ENCODE data around the gene LTBP1.
"Not testable (repeated sequence)": the region's sequence is repeated elsewhere in the genome, so short reads cannot be mapped to it uniquely, and the experiment has no call there.

The LTBP1 gene

GRCh38 chr2:33365264-33365970 is 418.7 kb downstream of the LTBP1 start:
- DNase-seq: no peak

- DNase-seq: no peak
These were observed 419.7 kb downstream of the LTBP1 start for GRCh38 chr2:33366473-33366872.

- not testable (repeated sequence) for DNase-seq
These were observed 421.8 kb downstream of the LTBP1 start for GRCh38 chr2:33368524-33368923.

- DNase-seq: no peak
These were observed 422.4 kb downstream of the LTBP1 start for GRCh38 chr2:33369191-33369590.

- DNase-seq: no peak
These were observed 424.0 kb downstream of the LTBP1 start for GRCh38 chr2:33370636-33371265.

GRCh38 chr2:33371304-33372090 is 424.7 kb downstream of the LTBP1 start:
- no peak for DNase-seq

GRCh38 chr2:33372940-33373553 is 426.3 kb downstream of the LTBP1 start:
- DNase-seq: no peak

GRCh38 chr2:33373986-33374385 is 427.2 kb downstream of the LTBP1 start:
- DNase-seq: no peak

- DNase-seq: no peak
These were observed 428.3 kb downstream of the LTBP1 start for GRCh38 chr2:33375054-33375453.

- no peak for DNase-seq
These were observed 430.3 kb downstream of the LTBP1 start for GRCh38 chr2:33377048-33377447.

GRCh38 chr2:33378556-33379210 is 431.9 kb downstream of the LTBP1 start:
- no peak for DNase-seq

GRCh38 chr2:33380001-33380609 is 433.4 kb downstream of the LTBP1 start:
- no peak for DNase-seq

- DNase-seq: no peak
These were observed 434.0 kb downstream of the LTBP1 start for GRCh38 chr2:33380719-33381118.

- no peak for DNase-seq
These were observed 434.6 kb downstream of the LTBP1 start for GRCh38 chr2:33381301-33381858.

GRCh38 chr2:33383855-33384598 is 437.3 kb downstream of the LTBP1 start:
- DNase-seq: no peak

- no peak for DNase-seq
These were observed 437.8 kb downstream of the LTBP1 start for GRCh38 chr2:33384599-33384961.

- DNase-seq: no peak
These were observed 442.2 kb downstream of the LTBP1 start for GRCh38 chr2:33388996-33389395.

GRCh38 chr2:33389695-33390094 is 442.9 kb downstream of the LTBP1 start:
- not testable (repeated sequence) for DNase-seq

- no peak for DNase-seq
These were observed 444.9 kb downstream of the LTBP1 start for GRCh38 chr2:33391529-33392255.

GRCh38 chr2:33392366-33392765 is 445.6 kb downstream of the LTBP1 start:
- DNase-seq: no peak

- no peak for DNase-seq
These were observed 448.3 kb downstream of the LTBP1 start for GRCh38 chr2:33395034-33395433.
